HG03196 (cell line): Measurements from ENCODE around the gene LCMT1.
"Not testable (repeated sequence)": the region's sequence is repeated elsewhere in the genome, so short reads cannot be mapped to it uniquely, and the experiment has no call there.

Experiments
- ATAC-seq: cut with Tn5 transposase; IDR thresholded peaks from one replicate; pipeline ENCODE4 v1.9.1; 2021; ENCODE audit not compliant: unreplicated experiment

Gene LCMT1

GRCh38 chr16:25094596-25094995, 16.9 kb upstream of the LCMT1 start:
- no peak for ATAC-seq

GRCh38 chr16:25095636-25096035, 15.9 kb upstream of the LCMT1 start:
- no peak for ATAC-seq

- ATAC-seq, result no peak
Observed at GRCh38 chr16:25097276-25097975, 14.1 kb upstream of the LCMT1 start.

GRCh38 chr16:25100511-25100910, 11.0 kb upstream of the LCMT1 start:
- ATAC-seq, result no peak

- ATAC-seq, result peak; percentile 52
Observed at GRCh38 chr16:25106567-25107465, 4.7 kb upstream of the LCMT1 start.

- no peak for ATAC-seq
Observed at GRCh38 chr16:25107466-25107792, 4.1 kb upstream of the LCMT1 start.

GRCh38 chr16:25108054-25108453, 3.5 kb upstream of the LCMT1 start:
- ATAC-seq, result no peak

GRCh38 chr16:25109643-25110042, 1.9 kb upstream of the LCMT1 start:
- no peak for ATAC-seq

GRCh38 chr16:25110387-25110947, 1.1 kb upstream of the LCMT1 start:
- no peak for ATAC-seq

- no peak for ATAC-seq
Observed at GRCh38 chr16:25114121-25114520, 2.6 kb downstream of the LCMT1 start.

GRCh38 chr16:25118851-25119578, 7.5 kb downstream of the LCMT1 start:
- no peak for ATAC-seq

- ATAC-seq, result no peak
Observed at GRCh38 chr16:25121824-25122600, 10.5 kb downstream of the LCMT1 start.

- ATAC-seq, result no peak
Observed at GRCh38 chr16:25124503-25124902, 13.0 kb downstream of the LCMT1 start.

GRCh38 chr16:25126086-25126666, 14.6 kb downstream of the LCMT1 start:
- ATAC-seq, result not testable (repeated sequence)

- no peak for ATAC-seq
Observed at GRCh38 chr16:25126820-25127232, 15.3 kb downstream of the LCMT1 start.

- not testable (repeated sequence) for ATAC-seq
Observed at GRCh38 chr16:25132751-25133150, 21.2 kb downstream of the LCMT1 start.

GRCh38 chr16:25134166-25134700, 22.7 kb downstream of the LCMT1 start:
- no peak for ATAC-seq

- ATAC-seq, result no peak
Observed at GRCh38 chr16:25135254-25135878, 23.8 kb downstream of the LCMT1 start.

GRCh38 chr16:25138130-25138529, 26.6 kb downstream of the LCMT1 start:
- no peak for ATAC-seq
